Measurements from ENCODE around the gene NXNL1. TPM values are rescaled to one million over a fixed set of nuclear protein-coding genes. Genes with fewer than 3 reads are reported as not detected.

NXNL1 gene
- total and polyA plus RNA-seq, 2 of the 8 experiments (the other 6 are each of a cell fraction or from before 2014, with no cell fraction given), result not detected

GRCh38 chr19:17503240-17503639, 42.5 kb upstream of the NXNL1 start:
- Histone ChIP-seq H2BK120ac (replicated peaks; ENCODE audit: low read depth, low read length) (no peak overlapping the region), H3K14ac (ENCODE audit: insufficient read length) (no peak overlapping the region), H2BK20ac (ENCODE audit: low read length) (no peak overlapping the region), H4K20me1 (replicated peaks in 1 of 2; ENCODE audit: control insufficient read depth in 1 of 2, insufficient read depth in 2 of 2, low read length in 2 of 2) (peaks cover 0 to 2% of the 10 kb centered on the region in 2 experiments), H3K9ac (replicated peaks in 1 of 4; ENCODE audit: extremely low read depth in 1 of 4, low read depth in 3 of 4, low read length in 3 of 4) (no peak overlapping the region), H2AFZ (ENCODE audit: low read length) (no peak overlapping the region), H3K4me2 (ENCODE audit: insufficient read depth in 1 of 2, low read depth in 2 of 2, low read length in 2 of 2) (no peak overlapping the region), H3K27me3 (replicated peaks in 1 of 4; ENCODE audit: control insufficient read depth in 3 of 4, extremely low read depth in 1 of 4, insufficient read depth in 3 of 4, low read length in 3 of 4) (no peaks in the 10 kb centered on the region), H3K4me1 (replicated peaks in 1 of 4; ENCODE audit: control insufficient read depth in 3 of 4, insufficient read depth in 4 of 4, low read length in 3 of 4) (peaks cover 0 to 8% (median 4%) of the 10 kb centered on the region in 4 experiments; a peak in 3 of 7 replicates), H3K79me2 (ENCODE audit: control insufficient read depth in 1 of 2, insufficient read depth in 2 of 2, low read length in 2 of 2) (no peaks in the 10 kb centered on the region), H3K23ac (ENCODE audit: insufficient read length) (no peak overlapping the region), H3K4ac (replicated peaks; ENCODE audit: insufficient read length, low read depth, low read length) (no peak overlapping the region), H4K5ac (ENCODE audit: insufficient read length, low read depth, low read length) (no peak overlapping the region), H3K56ac (replicated peaks; ENCODE audit: insufficient read length, low read depth, low read length) (no peak overlapping the region), H3K79me1 (ENCODE audit: low read depth, low read length) (no peaks in the 10 kb centered on the region), H4K91ac (replicated peaks; ENCODE audit: insufficient read length, low read length) (no peak overlapping the region), H3K27ac (ENCODE audit: low read depth, low read length) (no peak overlapping the region), H3K36me3 (ENCODE audit: control insufficient read depth in 2 of 4, insufficient read depth in 4 of 4, low read length in 3 of 4) (no peaks in the 10 kb centered on the region), H2BK5ac (ENCODE audit: low read depth, low read length) (no peak overlapping the region), H2BK15ac (ENCODE audit: low read length) (no peak overlapping the region), H3K23me2 (ENCODE audit: low read depth, low read length) (no peaks in the 10 kb centered on the region), H4K8ac (ENCODE audit: extremely low read depth, insufficient read depth, low read length) (no peak overlapping the region), H3K4me3 (ENCODE audit: extremely low read depth in 1 of 4, insufficient read depth in 2 of 4, low read depth in 3 of 4, low read length in 4 of 4) (no peak overlapping the region), H3K18ac (ENCODE audit: extremely low read depth, low read length) (no peak overlapping the region), H3K9me3 (ENCODE audit: insufficient read depth in 2 of 2, low read depth in 1 of 2, low read length in 1 of 2) (no peaks in the 10 kb centered on the region), H2BK12ac (ENCODE audit: low read depth, low read length) (no peak overlapping the region), H2AK5ac (ENCODE audit: low read depth, low read length) (no peak overlapping the region)
- FAIRE-seq (no peak), DNase-seq (ENCODE audit: low read depth in 1 of 2, low spot score in 2 of 2) (no peak)
- WGBS, 2 experiments (ENCODE audit: extremely low coverage in 1 of 2, insufficient coverage in 1 of 2, insufficient read length in 1 of 2, insufficient replicate concordance in 2 of 2, low coverage in 1 of 2, low lambda C conversion rate in 2 of 2, missing lambda C conversion rate in 1 of 2), result 99% methylated on average over 6 of the region's 6 CpGs; no CpG with 5 or more reads in 1 of the 2 experiments
- CTCF ChIA-PET (ENCODE audit: partially characterized antibody), result interaction anchor here (14.0 kb wide), 1 partner anchor 6 kb away, joined by 130 read pairs; no protein-coding TSS in a partner anchor
- TF ChIP-seq EP300 (IDR thresholded peaks at IDR 0.05; ENCODE audit: borderline replicate concordance in 1 of 2, low read depth in 2 of 2, low read length in 2 of 2) (no peak), JUN (IDR thresholded peaks at IDR 0.05; ENCODE audit: low read depth, low read length) (no peak), PHF8 (conservative IDR thresholded peaks at IDR 0.05; ENCODE audit: low read depth, low read length) (no peak), SP2 (IDR thresholded peaks at IDR 0.05; ENCODE audit: low read length) (no peak), CREB1 (IDR thresholded peaks at IDR 0.05) (no peak), RFX5 (IDR thresholded peaks at IDR 0.05; ENCODE audit: borderline replicate concordance, low read depth, low read length) (no peak), MAFK (IDR thresholded peaks at IDR 0.05; ENCODE audit: low read depth, low read length) (no peak), FOSL1 (IDR thresholded peaks at IDR 0.05; ENCODE audit: insufficient read depth, low read depth, low read length) (no peak), YY1 (IDR thresholded peaks at IDR 0.05; ENCODE audit: low read depth, low read length) (no peak)
- POLR2A ChIA-PET (ENCODE audit: partially characterized antibody), result interaction anchor here (0.6 to 3.9 kb wide), 2 partner anchors 8 to 30 kb away, joined by 3 to 20 read pairs; partner anchors contain the start of gene PGLS

Data from H1 (cell line).